ENCODE results near the gene STAC3.

The STAC3 gene

DNA sequence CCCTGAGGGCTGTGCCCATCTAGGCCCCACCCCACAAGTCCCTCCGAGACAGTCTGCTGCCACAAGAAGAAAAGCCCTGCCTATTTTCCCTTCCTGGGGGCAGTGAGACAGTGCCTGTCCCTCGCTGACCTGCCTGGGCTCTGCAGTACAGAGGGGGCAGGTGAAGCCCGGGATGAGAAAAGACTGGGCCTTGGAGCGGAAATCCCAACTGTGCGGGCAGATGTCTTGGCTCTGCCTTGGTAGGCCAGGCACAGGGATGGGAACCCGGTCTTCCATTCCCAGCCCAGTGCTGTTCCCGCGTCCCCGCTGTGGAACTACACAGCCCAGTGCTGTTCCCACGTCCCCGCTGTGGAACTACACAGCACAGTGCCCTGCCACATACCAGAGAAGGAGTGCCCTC lies 47.2 kb downstream of the STAC3 start:
- no peak for DNase-seq (ENCODE audit: low spot score)
- H3K27ac ChIP-seq: no peak overlapping the region
- TF ChIP-seq, protein P1, sequence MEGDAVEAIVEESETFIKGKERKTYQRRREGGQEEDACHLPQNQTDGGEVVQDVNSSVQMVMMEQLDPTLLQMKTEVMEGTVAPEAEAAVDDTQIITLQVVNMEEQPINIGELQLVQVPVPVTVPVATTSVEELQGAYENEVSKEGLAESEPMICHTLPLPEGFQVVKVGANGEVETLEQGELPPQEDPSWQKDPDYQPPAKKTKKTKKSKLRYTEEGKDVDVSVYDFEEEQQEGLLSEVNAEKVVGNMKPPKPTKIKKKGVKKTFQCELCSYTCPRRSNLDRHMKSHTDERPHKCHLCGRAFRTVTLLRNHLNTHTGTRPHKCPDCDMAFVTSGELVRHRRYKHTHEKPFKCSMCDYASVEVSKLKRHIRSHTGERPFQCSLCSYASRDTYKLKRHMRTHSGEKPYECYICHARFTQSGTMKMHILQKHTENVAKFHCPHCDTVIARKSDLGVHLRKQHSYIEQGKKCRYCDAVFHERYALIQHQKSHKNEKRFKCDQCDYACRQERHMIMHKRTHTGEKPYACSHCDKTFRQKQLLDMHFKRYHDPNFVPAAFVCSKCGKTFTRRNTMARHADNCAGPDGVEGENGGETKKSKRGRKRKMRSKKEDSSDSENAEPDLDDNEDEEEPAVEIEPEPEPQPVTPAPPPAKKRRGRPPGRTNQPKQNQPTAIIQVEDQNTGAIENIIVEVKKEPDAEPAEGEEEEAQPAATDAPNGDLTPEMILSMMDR (IDR thresholded peaks at IDR 0.05): no peak

DNA sequence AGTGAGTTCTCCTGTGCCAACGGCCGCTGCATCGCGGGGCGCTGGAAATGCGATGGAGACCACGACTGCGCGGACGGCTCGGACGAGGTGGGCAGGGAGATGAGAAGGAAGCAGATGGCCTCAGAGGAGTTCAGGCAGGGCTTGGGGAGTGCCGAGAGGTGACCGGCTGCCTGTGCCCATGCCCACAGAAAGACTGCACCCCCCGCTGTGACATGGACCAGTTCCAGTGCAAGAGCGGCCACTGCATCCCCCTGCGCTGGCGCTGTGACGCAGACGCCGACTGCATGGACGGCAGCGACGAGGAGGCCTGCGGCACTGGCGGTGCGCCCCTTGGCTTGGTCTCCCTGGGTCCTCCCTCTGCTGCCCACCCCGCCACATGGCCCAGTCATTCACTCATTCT lies 47.8 kb downstream of the STAC3 start:
- Histone ChIP-seq H3K27ac (no peak overlapping the region), H3K4me3 (no peak overlapping the region)
- DNase-seq (ENCODE audit: low spot score): no peak
- TF ChIP-seq, protein P1 (IDR thresholded peaks at IDR 0.05): no peak

More for the DNA sequence above, 47.2 kb downstream of the STAC3 start:
- H3K4me3 ChIP-seq: no peak overlapping the region

DNA sequence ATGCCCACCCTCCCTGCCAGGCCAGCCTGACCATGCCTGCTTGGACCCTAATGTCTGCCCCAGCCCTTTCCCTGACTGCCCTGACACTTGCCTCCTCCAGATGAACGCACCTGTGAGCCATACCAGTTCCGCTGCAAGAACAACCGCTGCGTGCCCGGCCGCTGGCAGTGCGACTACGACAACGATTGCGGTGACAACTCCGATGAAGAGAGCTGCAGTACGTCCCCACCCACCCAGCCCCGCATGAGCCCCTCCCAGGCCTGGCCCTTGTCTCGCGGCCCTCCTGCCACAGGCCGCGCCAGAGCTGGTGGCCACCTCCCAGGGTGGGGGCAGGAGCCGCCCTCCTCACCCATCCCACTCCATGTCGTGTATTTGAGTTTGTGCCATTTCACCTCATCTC lies 48.7 kb downstream of the STAC3 start:
- DNase-seq (ENCODE audit: low spot score): no peak
- no peak overlapping the region for H3K4me3 ChIP-seq
- TF ChIP-seq, protein P1 (IDR thresholded peaks at IDR 0.05): no peak
- no peak overlapping the region for H3K27ac ChIP-seq

DNA sequence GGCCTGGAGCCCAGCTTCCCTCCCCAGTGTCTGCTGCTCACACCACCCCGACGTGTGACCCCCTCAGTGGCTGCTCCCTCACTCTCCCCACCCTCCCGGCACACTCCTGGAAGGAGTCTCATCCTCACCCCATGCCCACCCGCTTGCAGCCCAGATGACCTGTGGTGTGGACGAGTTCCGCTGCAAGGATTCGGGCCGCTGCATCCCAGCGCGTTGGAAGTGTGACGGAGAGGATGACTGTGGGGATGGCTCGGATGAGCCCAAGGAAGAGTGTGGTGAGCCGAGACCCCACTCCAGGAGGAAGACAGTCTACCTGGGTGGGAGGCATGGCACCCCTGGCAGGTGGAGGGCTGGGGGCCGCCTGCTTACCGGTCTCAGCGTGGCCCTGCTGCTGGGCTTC lies 49.4 kb downstream of the STAC3 start:
- TF ChIP-seq, protein P1 (IDR thresholded peaks at IDR 0.05): no peak
- Histone ChIP-seq H3K27ac (no peak overlapping the region), H3K4me3 (no peak overlapping the region)
- DNase-seq (ENCODE audit: low spot score): no peak

DNA sequence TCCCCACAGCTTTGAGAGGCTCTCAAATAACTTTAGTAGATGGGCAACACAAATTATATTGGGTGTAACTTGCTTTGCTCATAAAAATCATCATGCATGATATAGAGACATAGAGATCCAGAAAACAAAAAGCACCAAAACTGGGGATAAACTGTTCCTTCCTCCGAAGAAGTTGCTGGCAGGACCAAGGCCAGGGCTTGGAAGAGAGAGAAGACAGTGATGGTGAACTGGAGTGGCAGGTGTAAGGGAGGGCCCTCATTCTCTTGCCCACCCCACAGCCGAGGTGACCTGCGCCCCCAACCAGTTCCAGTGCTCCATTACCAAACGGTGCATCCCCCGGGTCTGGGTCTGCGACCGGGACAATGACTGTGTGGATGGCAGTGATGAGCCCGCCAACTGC lies 49.8 kb downstream of the STAC3 start:
- DNase-seq (ENCODE audit: low spot score): no peak
- Histone ChIP-seq H3K4me3 (no peak overlapping the region), H3K27ac (no peak overlapping the region)
- TF ChIP-seq, protein P1 (IDR thresholded peaks at IDR 0.05): no peak

DNA sequence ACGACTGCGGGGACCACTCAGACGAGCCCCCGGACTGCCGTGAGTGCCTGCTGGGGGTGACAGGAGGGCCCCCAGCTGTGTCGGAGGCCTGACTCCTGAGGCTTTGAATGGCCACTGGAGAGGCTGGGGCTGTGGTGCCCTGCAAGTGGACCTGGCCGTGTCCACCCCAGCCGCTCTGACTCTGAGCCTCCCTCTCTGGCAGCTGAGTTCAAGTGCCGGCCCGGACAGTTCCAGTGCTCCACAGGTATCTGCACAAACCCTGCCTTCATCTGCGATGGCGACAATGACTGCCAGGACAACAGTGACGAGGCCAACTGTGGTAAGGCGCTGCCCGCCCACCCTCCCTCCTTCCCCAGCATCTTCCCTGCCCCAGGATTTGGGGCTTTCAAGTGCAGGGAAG lies 50.5 kb downstream of the STAC3 start:
- TF ChIP-seq, protein P1 (IDR thresholded peaks at IDR 0.05): no peak
- Histone ChIP-seq H3K27ac (no peak overlapping the region), H3K4me3 (no peak overlapping the region)
- DNase-seq (ENCODE audit: low spot score): no peak

GRCh38 chr12:57199191-57199590 lies 51.8 kb downstream of the STAC3 start:
- H3K4me3 ChIP-seq: no peak overlapping the region
- TF ChIP-seq, protein P1 (IDR thresholded peaks at IDR 0.05): no peak

More at GRCh38 chr12:57199191-57199590, 51.8 kb downstream of the STAC3 start:
- H3K27ac ChIP-seq: no peak overlapping the region
- DNase-seq (ENCODE audit: low spot score): no peak
